Measurements from ENCODE around the gene SLC45A3. TPM values are rescaled to one million over a fixed set of nuclear protein-coding genes. Genes with fewer than 3 reads are reported as not detected.

Gene SLC45A3
- total and polyA plus RNA-seq, 2 of the 4 experiments (the other 2 are of a cell fraction): 1.4 to 2.5 TPM

- no peak overlapping the region for H4K91ac ChIP-seq (ENCODE audit: insufficient read depth, low read depth, low read length)
- no peaks in the 10 kb centered on the region for H3K9me3 ChIP-seq (ENCODE audit: control insufficient read depth, insufficient read depth, low read length)
- H3K4ac ChIP-seq (ENCODE audit: low read depth, low read length): no peak overlapping the region
- H3K4me2 ChIP-seq (ENCODE audit: low read depth, low read length): no peak overlapping the region
- no peak overlapping the region for H4K8ac ChIP-seq (ENCODE audit: low read depth in 2 of 2, low read length in 2 of 2)
- no peak overlapping the region for H3K4me3 ChIP-seq (ENCODE audit: insufficient read depth, low read depth, low read length)
- H2BK5ac ChIP-seq (ENCODE audit: low read depth, low read length, poor library complexity, severe bottlenecking): no peak overlapping the region
- no peak overlapping the region for H2AK9ac ChIP-seq (replicated peaks; ENCODE audit: low read depth, low read length, poor library complexity)
- H3K27ac ChIP-seq (ENCODE audit: insufficient read depth, low read length): no peak overlapping the region
- in situ Hi-C loops (cut with MboI; ENCODE audit: low sequenced_read_pairs): loop anchor here (5.0 to 25.0 kb wide), 3 partner anchors 39 to 444 kb away; partner anchors contain the start of gene AVPR1B
- no peak overlapping the region for H3K9ac ChIP-seq (ENCODE audit: low read depth, low read length)
- H2BK15ac ChIP-seq (ENCODE audit: low read depth, low read length): no peak overlapping the region
- no peaks in the 10 kb centered on the region for H4K20me1 ChIP-seq (ENCODE audit: insufficient read depth, low read length)
- H3K4me1 ChIP-seq (ENCODE audit: control insufficient read depth, insufficient read depth, low read length): peaks cover 10% of the 10 kb centered on the region
- CTCF ChIA-PET: interaction anchor here (1.2 to 2.2 kb wide), 2 partner anchors 10 to 76 kb away, joined by 5 to 9 read pairs; no protein-coding TSS in a partner anchor
- no TSS peak for BruUV-seq (replicated peaks)
- H3K23ac ChIP-seq (ENCODE audit: low read depth, low read length): no peak overlapping the region
- H3K18ac ChIP-seq (ENCODE audit: low read depth, low read length): no peak overlapping the region
- POLR2A ChIA-PET (ENCODE audit: unreplicated experiment): no interaction called here
- H3K56ac ChIP-seq (ENCODE audit: extremely low read depth, insufficient read depth, low read length): no peak overlapping the region
- H3K27me3 ChIP-seq (ENCODE audit: control insufficient read depth, insufficient read depth, low read length): no peaks in the 10 kb centered on the region
- no peak for ATAC-seq (ENCODE audit: low read depth)
- no peak for DNase-seq
- peaks cover 2 to 3% of the 10 kb centered on the region in 2 experiments; a peak in 1 of 4 replicates for H3K79me1 ChIP-seq (ENCODE audit: low read depth in 1 of 2, low read length in 2 of 2)
- H2AFZ ChIP-seq (replicated peaks; ENCODE audit: low read length, poor library complexity): no peak overlapping the region
- no peak overlapping the region for H3K14ac ChIP-seq (replicated peaks; ENCODE audit: low read depth, low read length)
- no peaks in the 10 kb centered on the region for H3K36me3 ChIP-seq (ENCODE audit: control insufficient read depth, insufficient read depth, low read length)
- dilution Hi-C loops (cut with HindIII; ENCODE audit: low sequenced_read_pairs, unreplicated experiment): no loop called here
- no peak for TF ChIP-seq MAZ (IDR thresholded peaks at IDR 0.05; ENCODE audit: borderline replicate concordance, low read depth, low read length)
- no peak for TF ChIP-seq BHLHE40 (IDR thresholded peaks at IDR 0.05; ENCODE audit: low read depth, low read length)
- TF ChIP-seq ELK1 (IDR thresholded peaks at IDR 0.05; ENCODE audit: borderline replicate concordance, low read depth, low read length): no peak
- TF ChIP-seq POLR2A (IDR thresholded peaks at IDR 0.05; ENCODE audit: low read depth, low read length): no peak
- no peak for TF ChIP-seq SMC3 (IDR thresholded peaks at IDR 0.05; ENCODE audit: low read depth, low read length)
- TF ChIP-seq CEBPB (IDR thresholded peaks at IDR 0.05; ENCODE audit: low read depth, low read length): no peak
- no peak overlapping the region for H2BK20ac ChIP-seq (ENCODE audit: low read depth, low read length)
- H2BK120ac ChIP-seq (ENCODE audit: low read depth, low read length): no peak overlapping the region
- H4K5ac ChIP-seq (ENCODE audit: low read depth, low read length): no peak overlapping the region
- H3K9me1 ChIP-seq (ENCODE audit: insufficient read depth, low read length): no peaks in the 10 kb centered on the region; the same call in 1 of the 2 replicates
- WGBS, 2 experiments (ENCODE audit: extremely low coverage in 2 of 2, insufficient read length in 1 of 2): 100% methylated on average over 1 of the region's 11 CpGs; no CpG with 5 or more reads in 1 of the 2 experiments
- H2AK5ac ChIP-seq (ENCODE audit: low read depth, low read length): no peak overlapping the region
- intact Hi-C loops (cut with micrococcal nuclease): no loop called here
Measured at GRCh38 chr1:205667909-205668643, 12.2 kb downstream of the SLC45A3 start.

Measured in IMR-90 (cell line).